G401.6 (cell line): ENCODE measurements around the gene DOK4.

ENCODE experiments used
- FAIRE-seq: peaks from 2 replicates; lab custom pipeline; 2012; peaks lifted over from hg19 to GRCh38; lab: Jason Lieb, UNC

Gene DOK4

GRCh38 chr16:57476546-57477410 lies 9.5 kb downstream of the DOK4 start:
- no peak for FAIRE-seq

- peak; percentile 49 for FAIRE-seq
These were observed 10.5 kb downstream of the DOK4 start for GRCh38 chr16:57475711-57476339.

GRCh38 chr16:57474671-57475661 lies 11.3 kb downstream of the DOK4 start:
- FAIRE-seq, result no peak

- no peak for FAIRE-seq
These were observed 12.4 kb downstream of the DOK4 start for GRCh38 chr16:57473906-57474305.

GRCh38 chr16:57473176-57473840 lies 13.0 kb downstream of the DOK4 start:
- FAIRE-seq, result no peak

- no peak for FAIRE-seq
These were observed 13.6 kb downstream of the DOK4 start for GRCh38 chr16:57472665-57473060.

GRCh38 chr16:57471852-57472664 lies 14.2 kb downstream of the DOK4 start:
- no peak for FAIRE-seq

GRCh38 chr16:57471209-57471608 lies 15.1 kb downstream of the DOK4 start:
- FAIRE-seq, result no peak

GRCh38 chr16:57470711-57471110 lies 15.6 kb downstream of the DOK4 start:
- no peak for FAIRE-seq

GRCh38 chr16:57469917-57470470 lies 16.3 kb downstream of the DOK4 start:
- FAIRE-seq, result no peak

- no peak for FAIRE-seq
These were observed 17.2 kb downstream of the DOK4 start for GRCh38 chr16:57469046-57469445.

- no peak for FAIRE-seq
These were observed 17.9 kb downstream of the DOK4 start for GRCh38 chr16:57468346-57468745.

GRCh38 chr16:57464523-57464922 lies 21.8 kb downstream of the DOK4 start:
- no peak for FAIRE-seq

GRCh38 chr16:57462978-57463362 lies 23.3 kb downstream of the DOK4 start:
- FAIRE-seq, result no peak

GRCh38 chr16:57462209-57462977 lies 23.9 kb downstream of the DOK4 start, which contains the start of gene POLR2C:
POLR2C (plus strand) TSS chr16:57462679; CDS start chr16:57462725, 46 bp downstream.
- FAIRE-seq, result peak; percentile 54

GRCh38 chr16:57452021-57452420 lies 34.3 kb downstream of the DOK4 start:
- FAIRE-seq, result no peak

GRCh38 chr16:57447186-57447962 lies 38.9 kb downstream of the DOK4 start, which contains the start of the genes CIAPIN1 and COQ9:
CIAPIN1 (minus strand) TSS chr16:57447385; CDS start chr16:57440928, 6,457 bp downstream.
COQ9 (plus strand) TSS chr16:57447479; CDS start chr16:57447506, 27 bp downstream.
- FAIRE-seq, result peak; percentile 55

GRCh38 chr16:57446531-57447185 lies 39.6 kb downstream of the DOK4 start:
- no peak for FAIRE-seq
